ENCODE data around the gene GARIN1A.

Gene GARIN1A

GRCh38 chr7:128708235-128708634, 36.1 kb downstream of the GARIN1A start:
- no peak for DNase-seq (ENCODE audit: low read depth, low spot score)
- no peak overlapping the region for H3K4me3 ChIP-seq (ENCODE audit: low read length)

GRCh38 chr7:128708824-128709223, 36.7 kb downstream of the GARIN1A start:
- no peak overlapping the region for H3K4me3 ChIP-seq (ENCODE audit: low read length)
- no peak for DNase-seq (ENCODE audit: low read depth, low spot score)

- no peak for DNase-seq (ENCODE audit: low read depth, low spot score)
- no peak overlapping the region for H3K4me3 ChIP-seq (ENCODE audit: low read length)
Observed at GRCh38 chr7:128710481-128710880, 38.4 kb downstream of the GARIN1A start.

DNA sequence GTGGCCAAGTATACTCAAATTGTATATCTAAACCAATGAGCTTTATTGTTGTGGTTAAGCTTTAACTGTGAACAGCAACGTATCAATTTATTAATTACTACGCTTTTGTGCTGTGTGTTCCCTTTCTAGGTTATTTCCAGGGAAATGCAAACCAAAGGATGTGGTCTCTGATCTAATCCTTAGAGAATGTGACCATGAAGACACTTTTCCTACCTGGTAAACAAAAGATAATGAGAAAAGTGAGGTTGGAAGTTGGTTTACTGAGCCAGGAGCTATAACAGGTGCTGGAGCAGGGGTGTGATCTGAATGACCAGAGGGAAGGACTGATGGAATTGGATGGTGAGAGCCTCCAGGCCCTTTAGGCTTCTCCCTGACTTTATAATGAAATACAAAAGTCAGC, 41.7 kb downstream of the GARIN1A start:
- no peak for DNase-seq (ENCODE audit: low read depth, low spot score)
- H3K4me3 ChIP-seq (ENCODE audit: low read length): no peak overlapping the region

GRCh38 chr7:128714701-128715495, 42.8 kb downstream of the GARIN1A start:
- DNase-seq (ENCODE audit: low read depth, low spot score): no peak
- H3K4me3 ChIP-seq (ENCODE audit: low read length): no peak overlapping the region

GRCh38 chr7:128718967-128719642, 47.0 kb downstream of the GARIN1A start:
- DNase-seq (ENCODE audit: low read depth, low spot score): no peak
- H3K4me3 ChIP-seq (ENCODE audit: low read length): no peak overlapping the region

- no peak for DNase-seq (ENCODE audit: low read depth, low spot score)
- H3K4me3 ChIP-seq (ENCODE audit: low read length): no peak overlapping the region
Observed at GRCh38 chr7:128721376-128721775, 49.3 kb downstream of the GARIN1A start.

Measured in Jurkat, Clone E6-1 (cell line).